Chondrocyte (in vitro differentiated cells): ENCODE data around the gene USH2A. TPM values are rescaled to one million over a fixed set of nuclear protein-coding genes. Genes with fewer than 3 reads are reported as not detected.

ENCODE experiments used
- DNase-seq: peaks from one replicate; pipeline ENCODE4 v3.0.0; 2021; ENCODE audit warnings: mixed read lengths, low spot score
- H3K27ac Mint-ChIP-seq: one replicate; pipeline ENCODE4 v1.8.0; 2021; ENCODE audit warnings: mild to moderate bottlenecking, moderate library complexity, mixed read lengths; ENCODE audit not compliant: unreplicated experiment
- H3K27me3 Mint-ChIP-seq: 2 replicates; pipeline ENCODE4 v1.8.0; 2021; ENCODE audit warnings: low read depth, mixed read lengths
- H3K36me3 Mint-ChIP-seq: 2 replicates; pipeline ENCODE4 v1.8.0; 2021; ENCODE audit warnings: low read depth, mixed read lengths
- H3K4me1 Mint-ChIP-seq: 2 replicates; pipeline ENCODE4 v1.8.0; 2021; ENCODE audit warnings: low read depth, mild to moderate bottlenecking, mixed read lengths
- H3K4me3 Mint-ChIP-seq: one replicate; pipeline ENCODE4 v1.8.0; 2021; ENCODE audit warnings: mild to moderate bottlenecking, moderate library complexity, mixed read lengths; ENCODE audit not compliant: unreplicated experiment
- H3K9me3 Mint-ChIP-seq: 2 replicates; pipeline ENCODE4 v1.8.0; 2021; ENCODE audit warnings: low read depth, mixed read lengths
- total RNA-seq: library from RNA; stranded (reverse); gene quantifications from 3 replicates; pipeline ENCODE4 v1.2.1, GENCODE V29; 2021
- TF ChIP-seq, protein P1 (sequence below): fragments of 200-600 bp; sonication (generic); IDR thresholded peaks from 2 replicates; pipeline ENCODE4 v1.5.0; 2021; ENCODE audit warnings: antibody characterized with exemption, mild to moderate bottlenecking, moderate library complexity

The USH2A gene
- total RNA-seq, 1 donor from 2014 or later = not detected

DNA sequence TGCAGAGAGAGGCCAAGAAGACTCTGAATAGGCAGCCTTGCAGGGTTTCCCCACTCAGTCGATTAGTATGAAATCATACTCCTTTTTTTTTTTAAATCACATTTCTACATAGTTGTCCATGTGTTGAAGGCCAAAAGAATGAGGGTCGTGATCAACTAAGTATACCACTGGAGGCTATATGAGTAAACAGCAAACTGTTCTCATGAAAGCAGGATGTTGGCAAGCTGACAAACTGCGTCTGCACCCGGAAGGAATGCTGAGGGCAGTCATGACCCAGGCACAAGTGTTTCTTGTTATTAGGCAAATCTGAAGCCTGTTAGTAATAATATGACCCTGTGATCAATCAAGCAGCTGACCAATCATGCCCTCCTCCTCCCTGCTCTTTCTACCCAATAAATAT, 213.2 kb downstream of the USH2A start:
- no peaks in the 10 kb centered on the region for H3K9me3 Mint-ChIP-seq
- H3K27me3 Mint-ChIP-seq = peaks cover 13% of the 10 kb centered on the region
- TF ChIP-seq, protein P1, sequence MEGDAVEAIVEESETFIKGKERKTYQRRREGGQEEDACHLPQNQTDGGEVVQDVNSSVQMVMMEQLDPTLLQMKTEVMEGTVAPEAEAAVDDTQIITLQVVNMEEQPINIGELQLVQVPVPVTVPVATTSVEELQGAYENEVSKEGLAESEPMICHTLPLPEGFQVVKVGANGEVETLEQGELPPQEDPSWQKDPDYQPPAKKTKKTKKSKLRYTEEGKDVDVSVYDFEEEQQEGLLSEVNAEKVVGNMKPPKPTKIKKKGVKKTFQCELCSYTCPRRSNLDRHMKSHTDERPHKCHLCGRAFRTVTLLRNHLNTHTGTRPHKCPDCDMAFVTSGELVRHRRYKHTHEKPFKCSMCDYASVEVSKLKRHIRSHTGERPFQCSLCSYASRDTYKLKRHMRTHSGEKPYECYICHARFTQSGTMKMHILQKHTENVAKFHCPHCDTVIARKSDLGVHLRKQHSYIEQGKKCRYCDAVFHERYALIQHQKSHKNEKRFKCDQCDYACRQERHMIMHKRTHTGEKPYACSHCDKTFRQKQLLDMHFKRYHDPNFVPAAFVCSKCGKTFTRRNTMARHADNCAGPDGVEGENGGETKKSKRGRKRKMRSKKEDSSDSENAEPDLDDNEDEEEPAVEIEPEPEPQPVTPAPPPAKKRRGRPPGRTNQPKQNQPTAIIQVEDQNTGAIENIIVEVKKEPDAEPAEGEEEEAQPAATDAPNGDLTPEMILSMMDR = no peak
- no peaks in the 10 kb centered on the region for H3K36me3 Mint-ChIP-seq
- no peaks in the 10 kb centered on the region for H3K4me1 Mint-ChIP-seq
- DNase-seq = no peak
- H3K27ac Mint-ChIP-seq = no peak overlapping the region
- H3K4me3 Mint-ChIP-seq = no peak overlapping the region

DNA sequence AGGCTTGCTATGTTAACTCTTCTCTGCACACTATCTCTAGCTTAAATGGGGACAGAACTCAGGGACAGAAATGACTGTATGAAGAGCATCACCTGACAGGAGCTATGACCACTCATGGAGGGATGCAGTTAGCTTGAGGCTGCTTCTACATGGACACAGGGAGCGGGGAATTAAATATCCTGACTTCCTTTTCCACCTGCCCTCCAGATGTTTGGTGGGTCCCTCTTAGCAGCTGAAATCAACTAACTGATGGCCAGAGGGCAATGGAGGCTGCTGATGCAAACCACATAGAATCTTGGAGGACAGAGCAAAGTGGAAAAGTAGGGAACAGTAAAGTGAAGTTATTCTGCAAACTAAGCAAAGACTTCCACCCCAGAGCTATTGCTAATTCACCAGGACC, 214.1 kb downstream of the USH2A start:
- Mint-ChIP-seq H3K4me1 (no peaks in the 10 kb centered on the region), H3K27ac (no peak overlapping the region), H3K4me3 (no peak overlapping the region), H3K27me3 (peaks cover 13% of the 10 kb centered on the region), H3K9me3 (no peaks in the 10 kb centered on the region), H3K36me3 (no peaks in the 10 kb centered on the region)
- DNase-seq = no peak
- TF ChIP-seq, protein P1 = no peak

- Mint-ChIP-seq H3K27me3 (peaks cover 18% of the 10 kb centered on the region), H3K27ac (peak overlapping the region; percentile 46), H3K9me3 (no peaks in the 10 kb centered on the region), H3K36me3 (no peaks in the 10 kb centered on the region), H3K4me3 (no peak overlapping the region), H3K4me1 (no peaks in the 10 kb centered on the region)
- TF ChIP-seq, protein P1 = no peak
- DNase-seq = no peak
These were observed 216.1 kb downstream of the USH2A start for GRCh38 chr1:216207154-216207553.

DNA sequence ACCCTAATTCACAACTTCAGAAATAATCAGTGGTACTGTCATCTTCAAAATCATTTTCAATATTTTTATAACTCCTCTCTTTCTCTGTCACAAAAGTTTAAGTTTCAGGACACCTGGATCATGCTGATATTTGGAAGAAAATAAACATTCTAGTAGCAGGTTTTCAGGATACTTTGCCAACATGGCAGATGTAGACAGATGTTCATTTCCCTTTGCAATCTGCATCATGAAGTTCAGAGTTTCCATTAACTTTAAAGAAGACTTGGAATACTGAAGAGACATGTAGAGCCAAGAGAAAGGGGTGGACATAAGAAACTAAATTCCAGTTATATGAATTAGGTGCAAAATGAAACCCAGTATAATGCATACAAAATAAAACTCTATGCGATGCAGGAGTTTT, 218.1 kb downstream of the USH2A start:
- Mint-ChIP-seq H3K4me3 (no peak overlapping the region), H3K4me1 (no peaks in the 10 kb centered on the region), H3K27ac (no peak overlapping the region), H3K27me3 (peaks cover 15% of the 10 kb centered on the region), H3K36me3 (no peaks in the 10 kb centered on the region), H3K9me3 (no peaks in the 10 kb centered on the region)
- TF ChIP-seq, protein P1 = no peak
- DNase-seq = no peak

GRCh38 chr1:216201946-216202345, 221.3 kb downstream of the USH2A start:
- TF ChIP-seq, protein P1 = no peak
- no peak overlapping the region for H3K27ac Mint-ChIP-seq
- peaks cover 15% of the 10 kb centered on the region for H3K27me3 Mint-ChIP-seq
- no peaks in the 10 kb centered on the region for H3K9me3 Mint-ChIP-seq
- H3K4me3 Mint-ChIP-seq = no peak overlapping the region
- H3K4me1 Mint-ChIP-seq = no peaks in the 10 kb centered on the region
- DNase-seq = no peak
- no peaks in the 10 kb centered on the region for H3K36me3 Mint-ChIP-seq
